IMR-90 (cell line): ENCODE measurements around the gene L3MBTL4. TPM values are rescaled to one million over a fixed set of nuclear protein-coding genes. Genes with fewer than 3 reads are reported as not detected.

Experiments used
- ATAC-seq: fragments of 200-7000 bp; cut with Tn5 transposase; 2 replicates; pipeline ENCODE4 v1.9.1; 2020; ENCODE audit warnings: low read depth, mild to moderate bottlenecking, moderate library complexity
- BruUV-seq: library from RNA; stranded (reverse); fragments of 400-500 nt; replicated peaks from 2 replicates; lab custom pipeline; 2021; lab: Mats Ljungman, UMichigan
- CTCF ChIA-PET: fragments of 300-600 bp; formaldehyde crosslinking; extraction: SDS; loops from one replicate; lab custom pipeline; 2021; ENCODE audit warnings: antibody characterized with exemption; lab: Yijun Ruan, JAX
- POLR2A ChIA-PET: fragments of 300-600 bp; sonication (Branson Sonifier 250); formaldehyde crosslinking; loops from one replicate; lab custom pipeline; 2022; ENCODE audit warnings: antibody characterized with exemption; ENCODE audit not compliant: unreplicated experiment; lab: Charles Lee
- DNase-seq: peaks from one replicate; pipeline ENCODE4 v3.0.0; 2013
- H2AFZ ChIP-seq: replicated peaks from 2 replicates; pipeline ENCODE3; 2013; ENCODE audit warnings: low read length, mild to moderate bottlenecking; ENCODE audit not compliant: poor library complexity
- H2AK5ac ChIP-seq: 2 replicates; pipeline ENCODE4 v1.6.1; 2013; ENCODE audit warnings: low read depth, low read length, inconsistent platforms
- H2AK9ac ChIP-seq: replicated peaks from 2 replicates; pipeline ENCODE3; 2013; ENCODE audit warnings: mild to moderate bottlenecking, low read depth, low read length, moderate library complexity; ENCODE audit not compliant: poor library complexity
- H2BK120ac ChIP-seq: 2 replicates; pipeline ENCODE4 v1.6.1; 2013; ENCODE audit warnings: low read depth, low read length, inconsistent platforms
- H2BK15ac ChIP-seq: 3 replicates; pipeline ENCODE4 v1.6.1; 2013; ENCODE audit warnings: low read depth, low read length, inconsistent platforms
- H2BK20ac ChIP-seq: 2 replicates; pipeline ENCODE4 v1.6.1; 2013; ENCODE audit warnings: low read depth, mild to moderate bottlenecking, inconsistent platforms, low read length, moderate library complexity
- H2BK5ac ChIP-seq: 2 replicates; pipeline ENCODE4 v1.6.1; 2013; ENCODE audit warnings: mild to moderate bottlenecking, low read depth, low read length, inconsistent platforms; ENCODE audit not compliant: poor library complexity, severe bottlenecking
- H3K14ac ChIP-seq: replicated peaks from 2 replicates; pipeline ENCODE4 v1.6.1; 2013; ENCODE audit warnings: low read depth, low read length, inconsistent platforms
- H3K18ac ChIP-seq: 2 replicates; pipeline ENCODE4 v1.6.1; 2013; ENCODE audit warnings: low read depth, low read length, control low read depth
- H3K23ac ChIP-seq: 2 replicates; pipeline ENCODE4 v1.6.1; 2013; ENCODE audit warnings: low read depth, low read length, inconsistent platforms
- H3K27ac ChIP-seq: 2 replicates; pipeline ENCODE4 v1.5.1; 2013; ENCODE audit warnings: mild to moderate bottlenecking, control low read depth, low read length; ENCODE audit not compliant: insufficient read depth
- H3K27me3 ChIP-seq: 2 replicates; pipeline ENCODE4 v1.6.1; 2013; ENCODE audit warnings: low read length; ENCODE audit not compliant: control insufficient read depth, insufficient read depth
- H3K36me3 ChIP-seq: 2 replicates; pipeline ENCODE4 v1.6.1; 2013; ENCODE audit warnings: low read length, mixed read lengths; ENCODE audit not compliant: control insufficient read depth, insufficient read depth
- H3K4ac ChIP-seq: 2 replicates; pipeline ENCODE4 v1.6.1; 2013; ENCODE audit warnings: low read depth, low read length, inconsistent platforms
- H3K4me1 ChIP-seq: 2 replicates; pipeline ENCODE4 v1.6.1; 2013; ENCODE audit warnings: low read length, mixed read lengths; ENCODE audit not compliant: control insufficient read depth, insufficient read depth
- H3K4me2 ChIP-seq: 2 replicates; pipeline ENCODE4 v1.6.1; 2013; ENCODE audit warnings: low read depth, mild to moderate bottlenecking, control low read depth, low read length, moderate library complexity
- H3K4me3 ChIP-seq: 2 replicates; pipeline ENCODE4 v1.5.1; 2013; ENCODE audit warnings: low read depth, mild to moderate bottlenecking, control low read depth, low read length, moderate library complexity; ENCODE audit not compliant: insufficient read depth
- H3K56ac ChIP-seq: 2 replicates; pipeline ENCODE4 v1.6.1; 2013; ENCODE audit warnings: low read length, inconsistent platforms; ENCODE audit not compliant: insufficient read depth; ENCODE audit errors: extremely low read depth
- H3K79me1 ChIP-seq, 2 experiments: 2 replicates each; pipeline ENCODE4 v1.6.1; 2013; ENCODE audit warnings: low read length in 2 of 2, inconsistent platforms in 1 of 2, low read depth in 1 of 2
- H3K9ac ChIP-seq: 2 replicates; pipeline ENCODE4 v1.6.1; 2013; ENCODE audit warnings: low read depth, low read length, control low read depth
- H3K9me1 ChIP-seq: 2 replicates; pipeline ENCODE4 v1.6.1; 2013; ENCODE audit warnings: low read length, inconsistent platforms; ENCODE audit not compliant: insufficient read depth
- H3K9me3 ChIP-seq: 2 replicates; pipeline ENCODE4 v1.6.1; 2013; ENCODE audit warnings: low read length; ENCODE audit not compliant: control insufficient read depth, insufficient read depth
- H4K20me1 ChIP-seq: 2 replicates; pipeline ENCODE4 v1.6.1; 2013; ENCODE audit warnings: low read length, inconsistent platforms; ENCODE audit not compliant: insufficient read depth
- H4K5ac ChIP-seq: 2 replicates; pipeline ENCODE4 v1.6.1; 2013; ENCODE audit warnings: mild to moderate bottlenecking, low read depth, low read length, control low read depth
- H4K8ac ChIP-seq, 2 experiments: 2 replicates each; pipeline ENCODE4 v1.6.1; 2013; ENCODE audit warnings: low read depth in 2 of 2, low read length in 2 of 2, control low read depth in 1 of 2, inconsistent platforms in 1 of 2
- H4K91ac ChIP-seq: 2 replicates; pipeline ENCODE4 v1.6.1; 2013; ENCODE audit warnings: low read depth, low read length, inconsistent platforms; ENCODE audit not compliant: insufficient read depth
- BHLHE40 ChIP-seq: fragments of 150-350 bp; IDR thresholded peaks from 2 replicates; pipeline ENCODE4 v1.6.1; 2016; ENCODE audit warnings: mild to moderate bottlenecking, low read depth, low read length
- CEBPB ChIP-seq: IDR thresholded peaks from 2 replicates; pipeline ENCODE4 v1.6.1; 2012; ENCODE audit warnings: low read depth, low read length, improper control_type of control experiment
- CHD1 ChIP-seq: IDR thresholded peaks from 2 replicates; pipeline ENCODE4 v1.6.1; 2012; ENCODE audit warnings: low read depth, low read length, improper control_type of control experiment
- CTCF ChIP-seq: conservative IDR thresholded peaks from 2 replicates; pipeline ENCODE4 v1.5.1; 2012; ENCODE audit warnings: mild to moderate bottlenecking, low read depth, low read length, improper control_type of control experiment
- ELK1 ChIP-seq: fragments of 150-350 bp; IDR thresholded peaks from 2 replicates; pipeline ENCODE4 v1.6.1; 2016; ENCODE audit warnings: low read depth, mild to moderate bottlenecking, low read length, moderate library complexity, borderline replicate concordance
- FOS ChIP-seq: fragments of 150-350 bp; IDR thresholded peaks from 2 replicates; pipeline ENCODE4 v1.6.1; 2016; ENCODE audit warnings: low read depth, low read length
- MAFK ChIP-seq: IDR thresholded peaks from 2 replicates; pipeline ENCODE4 v1.6.1; 2012; ENCODE audit warnings: low read depth, low read length, improper control_type of control experiment
- MAZ ChIP-seq: IDR thresholded peaks from 2 replicates; pipeline ENCODE4 v1.6.1; 2012; ENCODE audit warnings: low read depth, mild to moderate bottlenecking, low read length, improper control_type of control experiment, moderate library complexity, borderline replicate concordance
- NFE2L2 ChIP-seq: fragments of 150-350 bp; IDR thresholded peaks from 2 replicates; pipeline ENCODE4 v1.6.1; 2016; ENCODE audit warnings: low read depth, mild to moderate bottlenecking, low read length
- POLR2A ChIP-seq: IDR thresholded peaks from 2 replicates; pipeline ENCODE4 v1.6.1; 2012; ENCODE audit warnings: mild to moderate bottlenecking, low read depth, low read length
- RAD21 ChIP-seq: IDR thresholded peaks from 2 replicates; pipeline ENCODE4 v1.6.1; 2012; ENCODE audit warnings: low read length, improper control_type of control experiment
- RFX5 ChIP-seq: IDR thresholded peaks from 2 replicates; pipeline ENCODE4 v1.8.0; 2012; ENCODE audit warnings: low read depth, mild to moderate bottlenecking, low read length, moderate library complexity
- SMC3 ChIP-seq: fragments of 150-350 bp; IDR thresholded peaks from 2 replicates; pipeline ENCODE4 v1.6.1; 2016; ENCODE audit warnings: low read depth, mild to moderate bottlenecking, antibody characterized with exemption, low read length, moderate library complexity
- WGBS, 2 experiments: methylation state at CpG; one replicate each; pipeline versions ENCODE4 v1.1.5 to v1.1.7; 2013; ENCODE audit warnings: missing lambda C conversion rate in 2 of 2; ENCODE audit not compliant: insufficient read length in 1 of 2; ENCODE audit errors: extremely low coverage in 2 of 2; 5-methylcytosine and 5-hydroxymethylcytosine counted together
- dilution Hi-C: fragments of 300-500 bp; cut with HindIII; formaldehyde crosslinking; loops from one replicate; pipeline ENCODE4 v1.14.3; 2018; ENCODE audit warnings: low sequenced_read_pairs; ENCODE audit not compliant: unreplicated experiment
- in situ Hi-C: fragments of 300-500 bp; cut with MboI; formaldehyde crosslinking; loops from 3 replicates; pipeline ENCODE4 v1.14.3; 2019; ENCODE audit warnings: low sequenced_read_pairs, inconsistent platforms, mixed read lengths
- intact Hi-C: fragments of 100-400 bp; cut with micrococcal nuclease; formaldehyde crosslinking; loops from 2 replicates; pipeline ENCODE4 v1.10.0; 2022
- polyA plus RNA-seq, 3 experiments: library from polyadenylated mRNA; depleted of rRNA; stranded (reverse); fragments of >200 nt; gene quantifications; 2 replicates each; pipeline ENCODE4 v1.2.3, GENCODE V29; 2012; ENCODE audit warnings: low replicate concordance in 1 of 3
- total RNA-seq: library from RNA; depleted of rRNA; stranded (reverse); fragments of >200 nt; gene quantifications from 2 replicates; pipeline ENCODE4 v1.2.3, GENCODE V29; 2012
- TF ChIP-seq, protein P1 (sequence below): fragments of 150-350 bp; IDR thresholded peaks from 2 replicates; pipeline ENCODE4 v1.6.1; 2017; ENCODE audit warnings: mild to moderate bottlenecking, antibody characterized with exemption, low read length, low read depth

Gene L3MBTL4
- total and polyA plus RNA-seq, 2 of the 4 experiments (the other 2 are of a cell fraction) = under 0.01 to 0.02 TPM

DNA sequence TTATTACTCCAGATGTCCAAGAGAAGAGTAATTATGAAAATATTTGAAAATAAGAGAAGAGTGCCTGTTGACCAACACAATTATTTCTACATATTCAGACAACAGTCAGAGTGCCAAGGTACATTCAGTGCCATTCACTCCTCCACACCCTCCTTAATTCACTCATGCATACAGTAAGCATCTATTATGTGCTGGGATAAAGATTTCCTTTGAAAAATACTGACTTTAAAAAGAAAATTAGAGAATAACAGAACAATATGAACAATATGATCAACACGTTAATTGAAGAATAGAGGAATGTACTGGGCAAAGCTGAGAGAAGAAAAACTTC, 203.6 kb downstream of the L3MBTL4 start:
- Histone ChIP-seq H3K4me2 (no peak overlapping the region), H3K14ac (no peak overlapping the region), H2AK9ac (no peak overlapping the region), H3K9ac (no peak overlapping the region), H4K5ac (no peak overlapping the region), H2BK20ac (no peak overlapping the region), H2AFZ (no peak overlapping the region), H3K23ac (no peak overlapping the region), H2BK15ac (no peak overlapping the region), H2AK5ac (no peak overlapping the region), H3K27ac (no peak overlapping the region), H4K20me1 (no peaks in the 10 kb centered on the region), H3K79me1 (no peaks in the 10 kb centered on the region), H3K4me3 (no peak overlapping the region), H2BK120ac (no peak overlapping the region), H3K56ac (no peak overlapping the region), H2BK5ac (no peak overlapping the region), H3K4ac (no peak overlapping the region), H3K4me1 (peaks cover 4% of the 10 kb centered on the region; the same call in 1 of the 2 replicates), H3K27me3 (no peaks in the 10 kb centered on the region), H4K8ac (no peak overlapping the region), H3K36me3 (no peaks in the 10 kb centered on the region), H4K91ac (no peak overlapping the region), H3K18ac (no peak overlapping the region), H3K9me1 (peaks cover 6% of the 10 kb centered on the region), H3K9me3 (no peaks in the 10 kb centered on the region)
- ATAC-seq (no peak), DNase-seq (no peak)
- dilution Hi-C loops (no loop called here), intact Hi-C loops (loop anchor here (10.0 kb wide), 1 partner anchor 964 kb away; no protein-coding TSS in a partner anchor), in situ Hi-C loops (loop anchor here (25.0 kb wide), 1 partner anchor 676 kb away; no protein-coding TSS in a partner anchor)
- CTCF ChIA-PET = interaction anchor here (1.5 kb wide), 1 partner anchor 237 kb away, joined by 3 read pairs; no protein-coding TSS in a partner anchor
- no CpG with 5 or more reads among the region's 1 CpG for WGBS, 2 experiments
- BruUV-seq = no TSS peak
- POLR2A ChIA-PET = no interaction called here
- TF ChIP-seq RFX5 (no peak), NFE2L2 (no peak), CEBPB (no peak), CTCF (no peak), MAZ (no peak), BHLHE40 (no peak), FOS (no peak), RAD21 (no peak), POLR2A (no peak), SMC3 (no peak), ELK1 (no peak), MAFK (no peak), CHD1 (no peak)
- TF ChIP-seq, protein P1, sequence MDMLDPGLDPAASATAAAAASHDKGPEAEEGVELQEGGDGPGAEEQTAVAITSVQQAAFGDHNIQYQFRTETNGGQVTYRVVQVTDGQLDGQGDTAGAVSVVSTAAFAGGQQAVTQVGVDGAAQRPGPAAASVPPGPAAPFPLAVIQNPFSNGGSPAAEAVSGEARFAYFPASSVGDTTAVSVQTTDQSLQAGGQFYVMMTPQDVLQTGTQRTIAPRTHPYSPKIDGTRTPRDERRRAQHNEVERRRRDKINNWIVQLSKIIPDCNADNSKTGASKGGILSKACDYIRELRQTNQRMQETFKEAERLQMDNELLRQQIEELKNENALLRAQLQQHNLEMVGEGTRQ = no peak
